NCI-H2081 (cell line): Measurements from ENCODE around the gene PPP2R2D.
"Not testable (repeated sequence)": the region's sequence is repeated elsewhere in the genome, so short reads cannot be mapped to it uniquely, and the experiment has no call there.

ENCODE experiments used
- DNase-seq, 2 experiments: peaks; one replicate each; lab custom pipeline; 2025; lab: John Stamatoyannopoulos, UW

Gene PPP2R2D

GRCh38 chr10:131908151-131908550 lies 7.3 kb downstream of the PPP2R2D start:
- no peak for DNase-seq

- no peak for DNase-seq
Observed at GRCh38 chr10:131909014-131909808, 8.4 kb downstream of the PPP2R2D start.

GRCh38 chr10:131909929-131910328 lies 9.1 kb downstream of the PPP2R2D start:
- no peak for DNase-seq

- no peak for DNase-seq
Observed at GRCh38 chr10:131910663-131911314, 10.0 kb downstream of the PPP2R2D start.

- no peak for DNase-seq
Observed at GRCh38 chr10:131911451-131911850, 10.6 kb downstream of the PPP2R2D start.

GRCh38 chr10:131912620-131913019 lies 11.8 kb downstream of the PPP2R2D start:
- no peak for DNase-seq

- no peak for DNase-seq
Observed at GRCh38 chr10:131915484-131915883, 14.7 kb downstream of the PPP2R2D start.

- no peak for DNase-seq
Observed at GRCh38 chr10:131915990-131916766, 15.4 kb downstream of the PPP2R2D start.

GRCh38 chr10:131916767-131917160 lies 16.0 kb downstream of the PPP2R2D start:
- not testable (repeated sequence) for DNase-seq

- DNase-seq = not testable (repeated sequence)
Observed at GRCh38 chr10:131917496-131917895, 16.7 kb downstream of the PPP2R2D start.

GRCh38 chr10:131919461-131919860 lies 18.7 kb downstream of the PPP2R2D start:
- not testable (repeated sequence) for DNase-seq

GRCh38 chr10:131920151-131920550 lies 19.3 kb downstream of the PPP2R2D start:
- no peak for DNase-seq

GRCh38 chr10:131920693-131921092 lies 19.9 kb downstream of the PPP2R2D start:
- no peak for DNase-seq

GRCh38 chr10:131921184-131921583 lies 20.4 kb downstream of the PPP2R2D start:
- no peak for DNase-seq

- no peak for DNase-seq
Observed at GRCh38 chr10:131923038-131923756, 22.4 kb downstream of the PPP2R2D start.

- DNase-seq = no peak
Observed at GRCh38 chr10:131925011-131925649, 24.3 kb downstream of the PPP2R2D start.

GRCh38 chr10:131925716-131926115 lies 24.9 kb downstream of the PPP2R2D start:
- DNase-seq = no peak

- DNase-seq = no peak
Observed at GRCh38 chr10:131926253-131926652, 25.4 kb downstream of the PPP2R2D start.

GRCh38 chr10:131926743-131927595 lies 26.2 kb downstream of the PPP2R2D start:
- no peak for DNase-seq

GRCh38 chr10:131928248-131929095 lies 27.7 kb downstream of the PPP2R2D start:
- DNase-seq = no peak
